Measurements from ENCODE around the gene HBG2. TPM values are rescaled to one million over a fixed set of nuclear protein-coding genes. Genes with fewer than 3 reads are reported as not detected.
"Not testable (repeated sequence)": the region's sequence is repeated elsewhere in the genome, so short reads cannot be mapped to it uniquely, and the experiment has no call there.

Gene HBG2
- total RNA-seq, 1 donor from 2014 or later: not detected

DNA sequence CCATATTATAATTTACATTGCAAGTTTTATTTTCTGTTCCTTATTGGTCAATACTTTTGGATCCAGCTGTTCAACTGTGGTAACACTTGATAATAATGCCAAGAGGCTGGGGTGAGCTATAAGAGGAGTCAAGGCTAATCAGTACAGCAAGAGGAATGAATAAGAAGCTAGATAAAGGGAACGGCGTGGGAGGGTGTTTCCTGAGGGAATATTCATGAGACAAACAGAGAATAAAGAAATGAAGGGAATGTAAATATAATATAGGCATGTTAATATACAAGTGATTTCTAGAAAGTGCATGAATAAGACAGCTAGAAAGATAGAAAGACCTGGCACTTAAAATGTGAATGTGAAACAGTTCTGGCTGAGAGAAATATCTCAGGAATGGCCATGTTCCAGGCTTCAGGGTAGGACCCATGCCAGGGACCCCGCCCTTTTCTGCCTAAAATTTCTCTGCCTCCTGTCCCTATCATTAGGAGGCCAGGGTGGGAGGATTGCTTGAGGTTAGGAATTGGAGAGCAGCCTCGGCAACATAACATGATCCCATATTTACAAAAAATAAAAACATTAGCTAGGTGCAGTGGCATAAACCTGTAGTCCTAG lies 43.2 kb upstream of the HBG2 start:
- no peak for DNase-seq (ENCODE audit: low read depth)

DNA sequence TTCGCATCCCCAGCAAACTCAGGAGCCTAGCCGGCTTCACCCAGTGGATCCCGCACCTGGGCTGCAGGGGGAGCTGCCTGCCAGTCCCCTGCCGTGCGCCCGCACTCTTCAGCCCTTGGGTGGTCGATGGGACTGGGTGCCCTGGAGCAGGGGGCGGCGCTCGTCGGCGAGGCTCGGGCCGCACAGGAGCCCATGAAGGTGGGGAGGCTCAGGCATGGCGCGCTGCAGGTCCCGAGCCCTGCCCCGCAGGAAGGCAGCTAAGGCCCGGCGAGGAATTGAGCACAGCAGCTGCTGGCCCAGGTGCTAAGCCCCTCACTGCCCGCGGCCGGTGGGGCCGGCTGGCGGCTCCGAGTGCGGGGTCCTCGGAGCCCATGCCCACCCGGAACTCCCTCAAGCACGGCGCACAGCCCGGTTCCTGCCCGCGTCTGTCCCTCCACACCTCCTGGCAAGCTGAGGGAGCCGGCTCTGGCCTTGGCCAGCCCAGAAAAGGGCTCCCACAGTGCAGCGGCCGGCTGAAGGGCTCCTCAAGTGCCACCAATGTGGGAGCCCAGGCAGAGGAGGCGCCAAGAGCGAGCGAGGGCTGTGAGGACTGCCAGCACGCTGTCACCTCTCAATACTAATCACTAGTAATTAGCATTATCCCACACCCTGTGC lies 39.9 kb upstream of the HBG2 start:
- not testable (repeated sequence) for H3K27me3 ChIP-seq (ENCODE audit: control insufficient read depth, insufficient read depth, low read length); DNase-seq (ENCODE audit: low read depth); H3K36me3 ChIP-seq (ENCODE audit: control insufficient read depth, insufficient read depth, low read length); H3K4me3 ChIP-seq (ENCODE audit: low read depth, low read length)

More for the DNA sequence above, 43.2 kb upstream of the HBG2 start:
- Histone ChIP-seq H3K36me3 (ENCODE audit: control insufficient read depth, insufficient read depth, low read length) (no peaks in the 10 kb centered on the region), H3K4me3 (ENCODE audit: low read depth, low read length) (no peak overlapping the region), H3K27me3 (ENCODE audit: control insufficient read depth, insufficient read depth, low read length) (no peaks in the 10 kb centered on the region)
- TF ChIP-seq, protein P1, sequence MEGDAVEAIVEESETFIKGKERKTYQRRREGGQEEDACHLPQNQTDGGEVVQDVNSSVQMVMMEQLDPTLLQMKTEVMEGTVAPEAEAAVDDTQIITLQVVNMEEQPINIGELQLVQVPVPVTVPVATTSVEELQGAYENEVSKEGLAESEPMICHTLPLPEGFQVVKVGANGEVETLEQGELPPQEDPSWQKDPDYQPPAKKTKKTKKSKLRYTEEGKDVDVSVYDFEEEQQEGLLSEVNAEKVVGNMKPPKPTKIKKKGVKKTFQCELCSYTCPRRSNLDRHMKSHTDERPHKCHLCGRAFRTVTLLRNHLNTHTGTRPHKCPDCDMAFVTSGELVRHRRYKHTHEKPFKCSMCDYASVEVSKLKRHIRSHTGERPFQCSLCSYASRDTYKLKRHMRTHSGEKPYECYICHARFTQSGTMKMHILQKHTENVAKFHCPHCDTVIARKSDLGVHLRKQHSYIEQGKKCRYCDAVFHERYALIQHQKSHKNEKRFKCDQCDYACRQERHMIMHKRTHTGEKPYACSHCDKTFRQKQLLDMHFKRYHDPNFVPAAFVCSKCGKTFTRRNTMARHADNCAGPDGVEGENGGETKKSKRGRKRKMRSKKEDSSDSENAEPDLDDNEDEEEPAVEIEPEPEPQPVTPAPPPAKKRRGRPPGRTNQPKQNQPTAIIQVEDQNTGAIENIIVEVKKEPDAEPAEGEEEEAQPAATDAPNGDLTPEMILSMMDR (IDR thresholded peaks at IDR 0.05; ENCODE audit: insufficient read depth, low read length, poor library complexity, severe bottlenecking): no peak

DNA sequence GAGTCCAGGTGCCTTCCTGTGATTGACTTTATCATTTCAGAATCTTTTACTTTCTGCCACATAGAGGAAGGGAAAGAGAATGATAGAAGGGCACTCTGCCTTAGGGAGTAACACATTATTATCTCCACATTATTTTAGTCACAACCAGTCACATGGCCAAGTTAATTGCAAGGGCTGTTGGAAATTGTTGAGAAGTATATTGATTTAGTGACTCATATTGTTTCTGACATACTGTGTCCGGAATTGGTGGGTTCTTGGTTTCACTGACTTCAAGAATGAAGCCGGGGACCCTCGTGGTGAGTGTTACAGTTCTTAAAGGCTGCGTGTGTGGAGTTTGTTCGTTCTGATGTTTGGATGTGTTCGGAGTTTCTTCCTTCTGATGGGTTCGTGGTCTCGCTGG lies 38.4 kb upstream of the HBG2 start:
- Histone ChIP-seq H3K4me3 (ENCODE audit: low read depth, low read length) (no peak overlapping the region), H3K36me3 (ENCODE audit: control insufficient read depth, insufficient read depth, low read length) (no peaks in the 10 kb centered on the region), H3K27me3 (ENCODE audit: control insufficient read depth, insufficient read depth, low read length) (no peaks in the 10 kb centered on the region)
- DNase-seq (ENCODE audit: low read depth): no peak
- TF ChIP-seq, protein P1 (IDR thresholded peaks at IDR 0.05; ENCODE audit: insufficient read depth, low read length, poor library complexity, severe bottlenecking): no peak

DNA sequence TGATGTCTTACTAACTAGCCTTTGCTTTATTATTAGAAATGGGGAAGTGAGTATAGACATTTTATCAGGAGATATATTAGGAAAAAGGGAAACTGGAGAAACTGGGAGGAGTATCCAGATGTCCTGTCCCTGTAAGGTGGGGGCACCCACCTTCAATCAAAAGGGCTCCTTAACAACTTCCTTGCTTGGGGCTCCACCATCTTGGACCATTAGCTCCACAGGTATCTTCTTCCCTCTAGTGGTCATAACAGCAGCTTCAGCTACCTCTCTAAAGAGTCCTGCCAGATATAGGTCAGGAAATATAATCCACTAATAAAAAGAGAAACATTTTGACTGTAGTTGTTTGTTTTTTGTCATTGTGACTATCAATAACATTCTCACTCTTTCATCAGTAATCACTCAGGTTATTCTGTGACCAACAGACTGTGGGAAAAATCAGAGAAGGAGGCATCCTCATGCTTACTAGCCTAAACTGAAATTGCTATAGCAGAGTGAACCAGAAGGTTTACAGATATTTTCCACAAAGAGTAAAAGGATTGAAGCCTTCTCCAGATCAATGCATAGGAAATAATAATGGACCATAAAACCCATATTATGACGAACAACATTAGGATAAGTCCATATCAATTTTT lies 36.7 kb upstream of the HBG2 start:
- H3K36me3 ChIP-seq (ENCODE audit: control insufficient read depth, insufficient read depth, low read length): no peaks in the 10 kb centered on the region

DNA sequence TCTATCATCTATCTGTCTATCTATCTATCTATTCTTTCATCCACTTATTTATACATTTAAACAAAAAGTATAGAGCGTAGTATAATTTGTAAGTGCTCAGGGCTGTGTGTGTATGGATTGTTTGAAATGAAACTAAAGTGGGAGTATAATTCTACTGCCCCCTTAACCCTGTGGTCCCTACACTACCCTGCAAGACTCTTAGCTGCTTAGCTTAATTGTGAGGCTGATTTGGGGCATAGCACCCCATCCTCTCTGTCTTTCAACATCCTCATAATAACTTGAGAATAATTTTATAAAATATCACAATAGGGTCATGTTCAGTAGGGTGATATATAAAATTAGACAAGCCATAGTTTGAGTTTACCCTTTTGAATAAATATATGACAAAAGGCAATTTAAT lies 35.5 kb upstream of the HBG2 start:
- Histone ChIP-seq H3K36me3 (ENCODE audit: control insufficient read depth, insufficient read depth, low read length) (no peaks in the 10 kb centered on the region), H3K4me3 (ENCODE audit: low read depth, low read length) (no peak overlapping the region), H3K27me3 (ENCODE audit: control insufficient read depth, insufficient read depth, low read length) (no peaks in the 10 kb centered on the region)
- DNase-seq (ENCODE audit: low read depth): no peak
- TF ChIP-seq, protein P1 (IDR thresholded peaks at IDR 0.05; ENCODE audit: insufficient read depth, low read length, poor library complexity, severe bottlenecking): no peak

More for the DNA sequence above, 36.7 kb upstream of the HBG2 start:
- Histone ChIP-seq H3K4me3 (ENCODE audit: low read depth, low read length) (no peak overlapping the region), H3K27me3 (ENCODE audit: control insufficient read depth, insufficient read depth, low read length) (no peaks in the 10 kb centered on the region)
- TF ChIP-seq, protein P1 (IDR thresholded peaks at IDR 0.05; ENCODE audit: insufficient read depth, low read length, poor library complexity, severe bottlenecking): peak; percentile 68
- no peak for DNase-seq (ENCODE audit: low read depth)

DNA sequence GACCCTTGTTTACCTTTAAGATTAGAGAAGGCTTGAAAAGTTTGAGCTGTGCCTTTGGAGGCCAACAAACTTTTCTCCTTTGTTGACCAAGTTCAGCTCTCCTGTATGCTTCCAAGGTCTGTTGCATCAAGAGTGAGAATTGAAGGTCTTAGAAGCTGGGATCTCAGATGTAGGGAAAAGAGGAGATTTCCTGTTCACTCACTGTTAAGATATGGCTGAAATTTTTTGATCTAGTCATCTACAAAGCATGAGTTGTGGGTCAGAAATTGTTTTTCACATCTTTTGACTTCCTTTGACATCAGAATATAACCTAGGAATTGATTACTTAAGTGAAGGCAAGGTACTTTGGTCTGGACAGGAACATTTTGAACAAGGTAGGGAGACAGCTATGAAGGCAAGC lies 35.1 kb upstream of the HBG2 start:
- Histone ChIP-seq H3K27me3 (ENCODE audit: control insufficient read depth, insufficient read depth, low read length) (no peaks in the 10 kb centered on the region), H3K36me3 (ENCODE audit: control insufficient read depth, insufficient read depth, low read length) (no peaks in the 10 kb centered on the region), H3K4me3 (ENCODE audit: low read depth, low read length) (no peak overlapping the region)
- TF ChIP-seq, protein P1 (IDR thresholded peaks at IDR 0.05; ENCODE audit: insufficient read depth, low read length, poor library complexity, severe bottlenecking): no peak
- DNase-seq (ENCODE audit: low read depth): no peak
